Measurements from ENCODE around the gene ZCCHC18.
"Not testable (repeated sequence)": the region's sequence is repeated elsewhere in the genome, so short reads cannot be mapped to it uniquely, and the experiment has no call there.

DNA sequence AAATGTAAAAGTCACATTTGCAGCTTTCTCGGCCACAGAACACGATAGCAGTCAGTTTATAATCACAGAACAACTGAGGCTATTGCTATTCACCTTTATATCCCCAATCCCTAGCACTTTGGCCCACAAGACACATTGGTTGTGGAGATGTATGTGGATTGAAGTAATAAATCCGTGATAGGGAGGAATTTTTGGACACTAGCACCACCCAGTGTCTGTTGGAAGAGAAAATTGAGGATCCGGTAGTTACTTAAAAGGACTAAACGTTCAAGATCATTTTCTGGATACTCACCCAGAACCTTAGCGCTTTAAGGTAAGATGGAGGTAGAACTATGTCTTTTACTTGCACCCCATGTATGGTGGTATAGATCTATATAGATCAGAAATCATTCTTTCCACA is 34.5 kb upstream of the ZCCHC18 start:
- not testable (repeated sequence) for TF ChIP-seq ARNTL (CRISPR knock-in tag; IDR thresholded peaks at IDR 0.05; ENCODE audit: borderline replicate concordance, low read depth); RARB (CRISPR knock-in tag; IDR thresholded peaks at IDR 0.05); ZFP30 (CRISPR knock-in tag; IDR thresholded peaks at IDR 0.05); OSR1 (CRISPR knock-in tag; IDR thresholded peaks at IDR 0.05)
- TF ChIP-seq, protein P1, sequence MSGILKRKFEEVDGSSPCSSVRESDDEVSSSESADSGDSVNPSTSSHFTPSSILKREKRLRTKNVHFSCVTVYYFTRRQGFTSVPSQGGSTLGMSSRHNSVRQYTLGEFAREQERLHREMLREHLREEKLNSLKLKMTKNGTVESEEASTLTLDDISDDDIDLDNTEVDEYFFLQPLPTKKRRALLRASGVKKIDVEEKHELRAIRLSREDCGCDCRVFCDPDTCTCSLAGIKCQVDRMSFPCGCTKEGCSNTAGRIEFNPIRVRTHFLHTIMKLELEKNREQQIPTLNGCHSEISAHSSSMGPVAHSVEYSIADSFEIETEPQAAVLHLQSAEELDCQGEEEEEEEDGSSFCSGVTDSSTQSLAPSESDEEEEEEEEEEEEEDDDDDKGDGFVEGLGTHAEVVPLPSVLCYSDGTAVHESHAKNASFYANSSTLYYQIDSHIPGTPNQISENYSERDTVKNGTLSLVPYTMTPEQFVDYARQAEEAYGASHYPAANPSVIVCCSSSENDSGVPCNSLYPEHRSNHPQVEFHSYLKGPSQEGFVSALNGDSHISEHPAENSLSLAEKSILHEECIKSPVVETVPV (CRISPR knock-in tag; IDR thresholded peaks at IDR 0.05) = not testable (repeated sequence)
- TF ChIP-seq, protein P2, sequence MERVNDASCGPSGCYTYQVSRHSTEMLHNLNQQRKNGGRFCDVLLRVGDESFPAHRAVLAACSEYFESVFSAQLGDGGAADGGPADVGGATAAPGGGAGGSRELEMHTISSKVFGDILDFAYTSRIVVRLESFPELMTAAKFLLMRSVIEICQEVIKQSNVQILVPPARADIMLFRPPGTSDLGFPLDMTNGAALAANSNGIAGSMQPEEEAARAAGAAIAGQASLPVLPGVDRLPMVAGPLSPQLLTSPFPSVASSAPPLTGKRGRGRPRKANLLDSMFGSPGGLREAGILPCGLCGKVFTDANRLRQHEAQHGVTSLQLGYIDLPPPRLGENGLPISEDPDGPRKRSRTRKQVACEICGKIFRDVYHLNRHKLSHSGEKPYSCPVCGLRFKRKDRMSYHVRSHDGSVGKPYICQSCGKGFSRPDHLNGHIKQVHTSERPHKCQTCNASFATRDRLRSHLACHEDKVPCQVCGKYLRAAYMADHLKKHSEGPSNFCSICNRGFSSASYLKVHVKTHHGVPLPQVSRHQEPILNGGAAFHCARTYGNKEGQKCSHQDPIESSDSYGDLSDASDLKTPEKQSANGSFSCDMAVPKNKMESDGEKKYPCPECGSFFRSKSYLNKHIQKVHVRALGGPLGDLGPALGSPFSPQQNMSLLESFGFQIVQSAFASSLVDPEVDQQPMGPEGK (CRISPR knock-in tag; IDR thresholded peaks at IDR 0.05; ENCODE audit: borderline replicate concordance) = not testable (repeated sequence)

Data from SK-N-SH treated with all-trans-retinoic acid at 6 μM for 48 hours (cell line).